Nephron progenitor cell (in vitro differentiated cells): ENCODE results near the gene PKP1.

Experiments used
- DNase-seq: peaks from one replicate; pipeline ENCODE4 v3.0.0; 2021
- H3K27ac Mint-ChIP-seq: 2 replicates; pipeline ENCODE4 v1.8.0; 2021; ENCODE audit warnings: mild to moderate bottlenecking, moderate library complexity, mixed read lengths
- H3K27me3 Mint-ChIP-seq: 2 replicates; pipeline ENCODE4 v1.8.0; 2021; ENCODE audit warnings: mild to moderate bottlenecking, low read depth, mixed read lengths; ENCODE audit not compliant: poor library complexity
- H3K36me3 Mint-ChIP-seq: 2 replicates; pipeline ENCODE4 v1.8.0; 2021; ENCODE audit warnings: low read depth, mixed read lengths
- H3K4me1 Mint-ChIP-seq: 2 replicates; pipeline ENCODE4 v1.8.0; 2021; ENCODE audit warnings: mixed read lengths
- H3K4me3 Mint-ChIP-seq: 2 replicates; pipeline ENCODE4 v1.8.0; 2021; ENCODE audit warnings: mild to moderate bottlenecking, moderate library complexity, mixed read lengths
- H3K9me3 Mint-ChIP-seq: 2 replicates; pipeline ENCODE4 v1.8.0; 2021; ENCODE audit warnings: mild to moderate bottlenecking, moderate library complexity, mixed read lengths
- CTCF ChIP-seq: fragments of 200-600 bp; sonication (generic); IDR thresholded peaks from 2 replicates; pipeline ENCODE4 v1.5.0; 2021; ENCODE audit warnings: antibody characterized with exemption

Gene PKP1

DNA sequence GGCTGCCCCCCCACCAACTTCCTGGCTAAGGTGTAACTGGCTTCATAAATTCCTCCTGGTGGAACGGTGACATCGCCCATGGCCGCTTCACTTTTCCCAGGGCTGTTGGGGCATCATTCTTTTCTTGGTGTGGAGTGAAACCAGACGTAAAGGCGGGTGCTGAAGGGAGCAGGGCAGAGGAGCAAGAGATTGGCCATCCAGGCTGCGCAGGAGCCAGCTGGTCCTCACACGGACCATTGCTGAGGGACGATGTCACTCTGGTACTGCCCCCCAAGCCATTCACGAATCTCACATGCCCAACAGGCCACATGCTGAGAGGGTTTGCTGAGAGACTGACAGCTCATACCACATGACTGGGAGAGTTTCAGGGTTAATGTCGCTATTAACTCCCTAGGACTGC, 10.5 kb upstream of the PKP1 start:
- Mint-ChIP-seq H3K4me3 (no peak overlapping the region), H3K27me3 (peaks cover 27% of the 10 kb centered on the region), H3K4me1 (peaks cover 23% of the 10 kb centered on the region), H3K9me3 (no peaks in the 10 kb centered on the region), H3K36me3 (no peaks in the 10 kb centered on the region), H3K27ac (no peak overlapping the region)
- DNase-seq = no peak
- TF ChIP-seq CTCF = no peak

DNA sequence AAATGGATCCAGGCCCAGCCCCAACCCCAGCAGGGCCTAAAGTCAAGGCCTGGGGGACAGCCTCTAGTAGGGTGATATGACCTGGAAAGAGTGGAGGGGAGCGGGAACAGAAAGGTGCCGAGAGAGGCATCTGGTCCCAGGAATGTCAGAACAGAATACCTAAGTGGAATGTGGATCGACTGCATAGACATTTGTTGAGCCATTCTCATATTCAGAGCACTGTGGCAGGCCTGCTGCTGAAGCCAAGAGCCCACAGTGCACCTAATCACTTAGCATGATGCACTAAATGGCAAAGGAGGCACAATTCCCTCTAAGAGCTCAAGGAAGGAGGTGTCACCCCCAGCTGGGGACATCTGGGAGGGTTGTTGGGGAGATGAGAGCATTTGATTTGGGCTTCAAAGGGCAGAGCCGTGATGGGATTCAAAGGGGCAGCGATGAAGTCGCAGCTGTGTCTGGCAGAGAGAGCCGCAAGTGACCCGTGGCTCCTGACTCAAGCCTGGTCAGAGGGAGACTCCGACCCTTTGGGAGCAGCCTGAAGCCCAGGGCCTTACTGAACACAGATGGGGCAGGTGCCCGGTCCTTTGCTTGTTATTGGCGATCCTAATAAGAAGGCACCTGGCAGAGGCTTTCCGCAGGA, 8.6 kb upstream of the PKP1 start:
- Mint-ChIP-seq H3K27me3 (peaks cover 27% of the 10 kb centered on the region), H3K36me3 (no peaks in the 10 kb centered on the region), H3K4me1 (peaks cover 9% of the 10 kb centered on the region), H3K4me3 (no peak overlapping the region), H3K9me3 (no peaks in the 10 kb centered on the region), H3K27ac (no peak overlapping the region)
- no peak for TF ChIP-seq CTCF
- no peak for DNase-seq

GRCh38 chr1:201275253-201275666, 8.0 kb upstream of the PKP1 start:
- Mint-ChIP-seq H3K27ac (no peak overlapping the region), H3K36me3 (no peaks in the 10 kb centered on the region), H3K9me3 (no peaks in the 10 kb centered on the region), H3K4me3 (no peak overlapping the region), H3K4me1 (peaks cover 9% of the 10 kb centered on the region), H3K27me3 (peaks cover 30% of the 10 kb centered on the region)
- no peak for TF ChIP-seq CTCF
- no peak for DNase-seq

DNA sequence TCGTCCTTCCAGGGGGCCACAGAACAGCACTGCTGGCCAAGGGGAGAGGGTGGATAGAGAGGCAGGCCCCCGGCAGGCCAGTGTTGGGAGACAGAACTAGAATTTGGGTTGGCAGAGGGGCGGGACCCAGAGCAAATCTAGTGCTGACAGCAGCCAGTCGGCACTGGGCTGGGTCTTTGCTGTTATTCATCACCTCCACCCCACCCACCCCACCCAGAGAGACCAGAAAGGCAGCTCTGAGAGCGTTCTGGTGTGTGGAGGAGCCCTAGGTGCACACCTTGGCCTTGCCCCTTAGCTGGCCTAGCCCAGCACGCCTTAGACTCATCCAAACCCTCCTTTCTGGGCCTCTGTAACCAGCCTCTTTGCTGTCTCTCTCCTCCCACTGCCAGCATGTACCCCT, 6.4 kb upstream of the PKP1 start:
- Mint-ChIP-seq H3K9me3 (no peaks in the 10 kb centered on the region), H3K27ac (no peak overlapping the region), H3K4me1 (peaks cover 11% of the 10 kb centered on the region), H3K27me3 (peaks cover 41% of the 10 kb centered on the region), H3K4me3 (no peak overlapping the region), H3K36me3 (no peaks in the 10 kb centered on the region)
- TF ChIP-seq CTCF = no peak
- no peak for DNase-seq

DNA sequence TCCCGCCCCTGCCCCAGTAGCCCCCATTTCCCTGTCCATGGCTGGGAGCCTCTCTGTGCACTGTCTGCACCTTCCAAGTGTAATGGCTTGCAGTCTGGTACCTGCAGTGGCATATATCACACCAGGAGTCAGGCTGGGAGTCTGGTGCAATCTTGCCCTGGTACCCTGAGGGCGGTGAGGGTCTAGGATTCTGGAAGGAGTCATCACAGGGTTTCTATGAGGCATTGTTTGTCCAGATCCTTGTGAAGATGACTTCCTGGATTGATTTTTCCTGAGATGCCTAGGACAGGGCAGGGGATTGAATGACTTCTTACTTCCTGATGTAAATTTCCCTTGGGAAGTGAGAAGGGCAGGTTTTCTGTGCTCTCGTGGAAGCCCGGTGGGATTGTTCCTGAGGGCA, 5.9 kb upstream of the PKP1 start:
- no peak for DNase-seq
- Mint-ChIP-seq H3K4me1 (peaks cover 17% of the 10 kb centered on the region), H3K27me3 (peaks cover 46% of the 10 kb centered on the region), H3K4me3 (no peak overlapping the region), H3K9me3 (no peaks in the 10 kb centered on the region), H3K27ac (no peak overlapping the region), H3K36me3 (no peaks in the 10 kb centered on the region)
- no peak for TF ChIP-seq CTCF

DNA sequence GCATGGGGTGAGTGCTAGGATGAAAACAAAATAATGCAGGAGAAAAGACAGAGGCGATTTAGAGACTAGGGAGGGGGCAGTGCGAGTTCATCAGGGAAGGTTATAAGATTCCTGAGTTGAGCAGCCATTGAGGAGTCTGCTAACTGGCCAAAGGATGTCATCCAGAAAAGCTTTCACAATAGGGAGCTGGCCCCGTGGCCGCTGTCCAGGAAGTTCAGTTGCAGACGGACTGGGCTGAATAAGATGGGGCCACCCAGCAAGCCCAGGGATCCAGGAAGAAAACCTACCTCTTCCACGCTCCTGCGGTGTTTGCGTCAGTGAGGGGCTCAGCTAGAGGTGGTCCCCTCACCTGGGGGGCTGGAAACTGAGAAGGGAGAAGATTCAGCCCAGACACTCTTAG, 4.0 kb upstream of the PKP1 start:
- no peaks in the 10 kb centered on the region for H3K36me3 Mint-ChIP-seq
- TF ChIP-seq CTCF = no peak
- H3K4me3 Mint-ChIP-seq = no peak overlapping the region
- DNase-seq = no peak
- H3K27me3 Mint-ChIP-seq = peaks cover 58% of the 10 kb centered on the region
- no peaks in the 10 kb centered on the region for H3K9me3 Mint-ChIP-seq
- no peak overlapping the region for H3K27ac Mint-ChIP-seq
- H3K4me1 Mint-ChIP-seq = peaks cover 21% of the 10 kb centered on the region
